NB4 (cell line): ENCODE results near the gene SLC16A9.
"Not testable (repeated sequence)": the region's sequence is repeated elsewhere in the genome, so short reads cannot be mapped to it uniquely, and the experiment has no call there.

ENCODE experiments used
- DNase-seq: peaks from one replicate; pipeline ENCODE4 v3.0.0; 2010; ENCODE audit warnings: low read depth
- H3K4me3 ChIP-seq: one replicate; pipeline ENCODE4 v1.5.1; 2011; ENCODE audit warnings: mild to moderate bottlenecking, low read depth, low read length, moderate library complexity
- MYC ChIP-seq: IDR thresholded peaks from 2 replicates; pipeline ENCODE4 v1.6.1; 2011; ENCODE audit warnings: low read depth, low read length
- POLR2A ChIP-seq: IDR thresholded peaks from 2 replicates; pipeline ENCODE4 v1.6.1; 2011; ENCODE audit warnings: mild to moderate bottlenecking; ENCODE audit not compliant: insufficient read length; ENCODE audit errors: extremely low read depth
- TF ChIP-seq, protein P1 (sequence below): IDR thresholded peaks from 2 replicates; pipeline ENCODE4 v1.6.1; 2011; ENCODE audit warnings: low read depth, low read length
- TF ChIP-seq, protein P2 (sequence below): IDR thresholded peaks from one replicate; pipeline ENCODE4 v1.5.1; 2012; ENCODE audit warnings: low read depth, low read length

The SLC16A9 gene

DNA sequence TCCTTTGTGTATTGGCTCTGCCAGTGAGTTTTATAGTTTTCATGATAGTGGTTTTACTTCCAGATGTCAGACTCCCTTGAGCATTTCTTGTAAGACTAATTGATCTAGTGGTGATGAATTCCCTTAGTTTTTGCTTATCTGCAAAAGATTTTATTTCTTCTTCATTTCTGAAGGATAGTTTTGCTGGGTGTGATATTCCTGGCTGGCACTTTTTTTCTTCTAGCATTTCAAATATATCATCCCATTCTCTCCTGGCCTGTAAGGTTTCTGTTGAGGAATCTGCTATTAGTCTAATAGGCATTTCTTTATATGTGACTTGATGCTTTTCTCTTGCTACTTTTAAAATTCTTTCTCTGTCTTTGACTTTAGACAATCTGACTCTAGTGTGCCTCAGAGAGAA is 64.8 kb downstream of the SLC16A9 start:
- DNase-seq, result no peak
- H3K4me3 ChIP-seq, result no peak overlapping the region
- TF ChIP-seq, protein P1, sequence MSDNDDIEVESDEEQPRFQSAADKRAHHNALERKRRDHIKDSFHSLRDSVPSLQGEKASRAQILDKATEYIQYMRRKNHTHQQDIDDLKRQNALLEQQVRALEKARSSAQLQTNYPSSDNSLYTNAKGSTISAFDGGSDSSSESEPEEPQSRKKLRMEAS, result no peak
- TF ChIP-seq, protein P2, sequence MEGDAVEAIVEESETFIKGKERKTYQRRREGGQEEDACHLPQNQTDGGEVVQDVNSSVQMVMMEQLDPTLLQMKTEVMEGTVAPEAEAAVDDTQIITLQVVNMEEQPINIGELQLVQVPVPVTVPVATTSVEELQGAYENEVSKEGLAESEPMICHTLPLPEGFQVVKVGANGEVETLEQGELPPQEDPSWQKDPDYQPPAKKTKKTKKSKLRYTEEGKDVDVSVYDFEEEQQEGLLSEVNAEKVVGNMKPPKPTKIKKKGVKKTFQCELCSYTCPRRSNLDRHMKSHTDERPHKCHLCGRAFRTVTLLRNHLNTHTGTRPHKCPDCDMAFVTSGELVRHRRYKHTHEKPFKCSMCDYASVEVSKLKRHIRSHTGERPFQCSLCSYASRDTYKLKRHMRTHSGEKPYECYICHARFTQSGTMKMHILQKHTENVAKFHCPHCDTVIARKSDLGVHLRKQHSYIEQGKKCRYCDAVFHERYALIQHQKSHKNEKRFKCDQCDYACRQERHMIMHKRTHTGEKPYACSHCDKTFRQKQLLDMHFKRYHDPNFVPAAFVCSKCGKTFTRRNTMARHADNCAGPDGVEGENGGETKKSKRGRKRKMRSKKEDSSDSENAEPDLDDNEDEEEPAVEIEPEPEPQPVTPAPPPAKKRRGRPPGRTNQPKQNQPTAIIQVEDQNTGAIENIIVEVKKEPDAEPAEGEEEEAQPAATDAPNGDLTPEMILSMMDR, result no peak
- TF ChIP-seq MYC (no peak), POLR2A (no peak)

DNA sequence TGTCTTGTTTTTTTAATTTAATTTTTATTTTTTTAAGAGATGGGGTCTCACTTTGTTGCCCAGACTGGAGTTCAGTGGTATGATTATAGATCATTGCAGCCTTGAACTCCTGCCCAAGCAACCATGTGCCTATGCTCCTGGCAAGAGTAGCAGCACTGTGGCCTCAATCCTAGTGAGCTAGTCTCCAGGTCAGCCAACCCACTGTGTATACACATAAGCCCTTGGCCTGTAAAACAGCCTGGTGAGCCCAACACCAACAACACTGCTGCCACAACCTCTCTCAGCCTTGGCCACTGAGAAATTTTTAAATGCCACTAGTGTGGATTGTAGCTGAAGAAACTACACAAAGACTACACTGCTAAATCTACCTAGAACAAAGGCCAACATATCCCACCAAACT is 68.0 kb downstream of the SLC16A9 start:
- DNase-seq, H3K4me3 ChIP-seq: not testable (repeated sequence)

DNA sequence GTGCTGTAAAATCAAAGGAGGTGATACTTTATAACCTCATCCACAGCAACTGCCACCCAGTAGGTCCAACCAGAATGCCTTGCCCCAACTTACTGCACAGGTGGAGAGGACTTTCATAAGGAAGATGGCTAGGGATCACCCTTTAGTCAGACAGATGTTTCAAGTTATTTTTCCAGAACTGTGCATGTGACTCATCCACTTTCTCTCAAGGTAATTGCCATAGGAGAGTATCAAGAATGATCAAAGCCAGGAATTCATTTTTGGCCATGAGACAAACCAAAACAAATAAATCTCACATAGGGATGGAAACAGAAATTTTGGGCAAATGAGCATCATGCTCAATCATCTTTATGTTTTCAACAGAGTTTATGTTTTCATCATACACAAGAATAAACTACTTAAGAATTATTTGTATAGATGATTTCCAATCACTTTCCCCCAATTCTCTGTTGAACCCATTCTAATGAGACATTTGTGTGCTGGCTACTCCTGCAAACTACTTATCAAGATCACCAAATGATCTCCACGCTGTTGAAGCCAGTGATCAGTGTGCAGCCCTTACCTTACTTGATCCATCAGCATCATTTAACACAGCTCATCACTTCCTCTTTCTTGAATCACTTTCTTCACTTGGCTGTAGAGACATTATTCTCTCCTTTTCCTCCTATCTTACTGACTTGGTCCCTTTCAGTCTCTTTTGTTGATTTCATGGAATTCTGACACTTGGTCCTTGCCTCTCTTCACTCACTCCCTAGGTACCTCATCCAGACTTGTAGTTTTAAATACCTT is 74.0 kb downstream of the SLC16A9 start:
- no peak for DNase-seq
- no peak overlapping the region for H3K4me3 ChIP-seq
- TF ChIP-seq, protein P1, result no peak
- TF ChIP-seq POLR2A, result no peak

DNA sequence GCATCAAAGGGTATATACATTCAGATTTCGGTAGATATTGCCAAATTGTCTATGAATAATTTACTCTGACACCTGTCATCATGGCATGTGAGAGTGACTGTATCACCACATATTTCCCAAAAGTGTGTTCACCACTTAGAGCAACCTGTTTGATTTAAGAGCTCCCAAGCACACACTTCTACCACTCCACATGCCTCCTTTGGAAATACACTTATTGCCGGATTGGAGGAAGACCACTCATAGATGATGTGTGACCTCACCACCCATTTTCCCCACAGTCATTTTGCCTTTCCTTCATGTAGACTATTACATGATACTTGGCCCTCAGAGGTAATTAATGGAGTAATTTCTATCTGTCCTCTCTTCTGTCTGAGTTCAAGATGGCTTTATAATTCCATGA is 75.5 kb downstream of the SLC16A9 start:
- H3K4me3 ChIP-seq, result no peak overlapping the region
- DNase-seq, result no peak
- TF ChIP-seq POLR2A (no peak), MYC (no peak)
- TF ChIP-seq, protein P1, result no peak
- TF ChIP-seq, protein P2, result no peak

DNA sequence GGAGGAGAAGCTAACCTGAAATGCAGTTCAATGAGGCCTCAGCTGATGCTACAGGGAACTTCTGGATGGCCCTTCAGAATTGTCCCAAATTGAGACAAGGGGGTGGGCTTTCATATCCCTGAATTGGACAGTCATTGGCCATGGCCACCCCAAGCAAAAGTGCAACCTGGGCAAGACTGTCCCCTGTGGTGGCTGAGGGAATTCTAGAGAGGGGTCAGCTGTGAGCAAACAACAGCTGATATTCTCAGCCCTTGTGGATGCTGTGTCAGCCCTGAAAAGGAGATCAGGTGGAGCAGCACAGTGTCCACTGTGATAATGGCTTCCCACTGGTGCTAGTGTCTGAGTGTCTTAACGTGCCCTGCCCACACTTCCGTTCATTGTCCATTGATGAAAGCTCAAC is 76.6 kb downstream of the SLC16A9 start:
- no peak for DNase-seq
- H3K4me3 ChIP-seq, result no peak overlapping the region
- TF ChIP-seq, protein P1, result no peak

DNA sequence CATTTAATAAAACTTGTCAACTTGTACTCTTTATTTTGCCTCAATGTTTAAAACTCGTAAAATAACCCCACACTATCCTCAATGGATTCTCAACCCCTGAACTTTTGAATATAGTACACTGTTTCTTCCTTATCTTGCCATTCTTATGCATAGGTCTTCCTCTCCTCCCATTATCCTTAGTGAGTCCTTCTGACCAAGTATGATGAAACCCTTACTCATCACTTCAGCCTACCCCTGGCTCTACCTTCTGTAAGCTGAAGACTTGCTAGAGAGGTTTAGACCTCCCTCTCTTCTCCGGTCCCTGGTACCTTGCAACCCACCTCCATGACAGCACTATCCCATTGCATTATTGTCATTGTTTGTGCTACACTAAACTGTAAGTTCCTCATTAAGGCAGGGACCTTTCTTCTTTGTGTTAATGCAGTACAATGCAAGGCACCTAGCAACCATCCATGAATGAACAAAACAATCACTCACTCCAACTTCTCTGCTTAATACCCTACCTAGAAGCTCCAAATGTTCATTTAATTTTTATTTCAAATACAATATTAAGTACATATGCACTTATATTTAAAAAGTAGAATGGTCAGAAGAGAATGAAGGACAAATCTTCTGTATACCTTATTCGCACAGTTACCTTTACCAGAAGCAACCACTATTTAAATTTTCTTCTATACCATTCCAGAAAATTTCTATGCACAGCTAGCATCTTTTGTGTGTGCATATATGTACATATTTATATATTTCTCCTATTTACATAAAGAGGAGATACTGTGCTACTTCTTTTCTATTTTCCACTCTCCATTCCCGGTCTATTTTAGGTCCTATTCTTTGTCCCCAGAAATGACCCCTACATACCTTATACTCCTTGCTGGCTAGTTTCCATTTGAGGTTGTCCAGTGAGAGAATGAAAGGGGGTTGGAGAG is 77.5 kb downstream of the SLC16A9 start:
- TF ChIP-seq MYC (no peak), POLR2A (no peak)
- TF ChIP-seq, protein P2, result no peak
- TF ChIP-seq, protein P1, result no peak
- DNase-seq, result no peak
- H3K4me3 ChIP-seq, result no peak overlapping the region

DNA sequence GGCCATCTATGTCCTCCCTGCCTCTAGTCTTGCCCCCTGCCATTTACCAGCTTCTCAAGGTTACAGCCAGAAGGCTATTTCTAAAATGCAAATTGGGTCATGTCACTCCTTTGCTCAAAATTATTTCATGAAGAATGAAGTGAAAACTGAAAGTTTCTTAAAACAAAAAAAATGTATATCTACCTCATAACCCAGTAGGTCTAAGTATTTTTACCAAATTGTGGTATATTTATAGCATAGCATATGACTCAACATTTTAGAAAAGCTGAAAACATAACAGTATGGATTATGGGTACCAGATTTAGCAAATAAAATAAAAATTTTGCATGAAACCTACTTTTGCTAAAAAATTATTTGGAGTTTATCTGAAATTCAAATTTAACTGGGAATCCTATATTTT is 78.4 kb downstream of the SLC16A9 start:
- no peak for DNase-seq
- TF ChIP-seq MYC (no peak), POLR2A (no peak)
- TF ChIP-seq, protein P1, result no peak
- TF ChIP-seq, protein P2, result no peak
- no peak overlapping the region for H3K4me3 ChIP-seq
